Mesenteric fat pad (tissue), 1 donor: ENCODE data around the gene APOA5. TPM values are rescaled to one million over a fixed set of nuclear protein-coding genes. Genes with fewer than 3 reads are reported as not detected.
"Not testable (repeated sequence)": the region's sequence is repeated elsewhere in the genome, so short reads cannot be mapped to it uniquely, and the experiment has no call there.

Source experiments
- DNase-seq: peaks from one replicate; pipeline ENCODE4 v3.0.0-alpha.2; 2020; ENCODE audit warnings: low spot score
- total RNA-seq: library from RNA; stranded (reverse); fragmentation: NEBNext Ultra II Directional; extraction: Animal tissue kit (Norgen Biotek cat#: 25700); gene quantifications from one replicate; pipeline ENCODE4 v1.2.1, GENCODE V29; 2021
- donor health status: DM: yes; HTN: yes; CAD: no.

Gene APOA5
- total RNA-seq, 1 donor from 2014 or later, result not detected

DNA sequence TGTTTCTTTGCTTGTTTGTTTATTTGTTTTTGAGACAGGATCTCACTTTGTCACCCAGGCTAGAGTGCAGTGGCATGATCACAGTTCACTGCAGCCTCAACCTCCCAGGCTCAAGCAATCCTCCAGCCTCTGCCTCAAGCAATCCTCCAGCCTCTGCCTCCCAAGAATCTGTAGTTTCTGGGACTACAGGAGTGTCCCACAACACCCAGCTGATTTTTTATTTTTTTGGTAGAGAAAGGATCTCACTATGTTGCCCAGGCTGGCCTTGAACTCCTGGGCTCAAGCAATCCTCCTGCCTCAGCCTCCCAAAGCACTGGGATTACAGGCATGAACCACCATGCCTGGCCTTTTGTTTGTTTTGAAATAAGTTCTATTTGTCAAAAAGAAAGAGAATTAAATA lies 10.0 kb upstream of the APOA5 start:
- not testable (repeated sequence) for DNase-seq

DNA sequence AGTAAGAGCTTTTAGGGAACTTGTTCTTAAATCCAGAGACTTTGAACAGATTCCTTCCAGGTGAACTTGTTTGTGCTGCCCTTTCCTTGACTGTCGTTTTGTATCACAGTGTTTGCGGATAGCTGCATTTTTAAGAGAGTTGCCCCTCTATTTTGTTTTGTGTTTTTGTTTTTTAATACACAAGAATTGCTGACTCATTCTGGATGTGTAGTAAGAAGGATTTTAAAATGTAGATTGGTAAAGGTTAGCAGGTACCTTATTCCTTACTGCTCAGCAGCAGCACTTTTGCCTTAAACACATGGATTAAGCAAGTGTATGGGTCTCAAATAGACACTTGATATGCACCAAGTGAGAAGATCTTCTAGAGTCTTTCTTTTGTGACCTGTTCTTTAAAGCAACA lies 8.9 kb upstream of the APOA5 start:
- DNase-seq, result no peak

DNA sequence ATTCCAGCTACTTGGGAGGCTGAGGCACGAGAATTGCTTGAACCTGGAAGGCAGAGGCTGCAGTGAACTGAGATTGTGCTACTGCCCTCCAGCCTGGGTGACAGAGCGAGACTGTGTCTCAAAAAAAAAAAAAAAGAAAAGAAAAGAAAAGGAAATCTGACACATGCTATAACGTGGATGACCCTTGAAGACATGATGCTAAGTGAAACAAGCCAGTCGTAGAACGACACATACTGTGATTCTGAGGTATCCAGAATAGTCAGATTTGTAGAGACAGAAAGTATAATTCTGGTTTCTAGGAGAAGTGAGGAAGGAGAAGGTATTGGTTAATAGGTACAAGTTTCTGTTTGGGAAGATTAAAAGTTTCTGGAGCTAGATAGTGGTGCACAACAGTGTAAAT lies 6.7 kb upstream of the APOA5 start:
- no peak for DNase-seq

DNA sequence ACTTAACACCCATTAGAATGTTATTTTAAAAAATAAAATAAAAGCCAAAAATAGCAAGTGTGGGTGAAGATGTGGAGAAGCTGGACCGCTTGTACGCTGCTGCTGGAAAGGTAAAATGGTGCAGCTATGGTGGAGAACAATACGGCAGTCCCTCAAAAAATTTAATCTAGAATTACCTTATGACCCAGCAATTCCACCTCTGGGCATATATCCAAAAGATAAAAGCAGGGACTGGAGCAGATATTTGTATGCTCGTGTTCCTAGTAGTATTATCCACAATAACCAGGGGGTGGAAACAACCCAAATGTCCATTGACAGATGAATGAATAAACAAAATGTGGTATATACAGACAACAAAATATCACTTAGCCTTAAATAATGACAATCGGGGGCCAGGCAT lies 6.1 kb upstream of the APOA5 start:
- DNase-seq, result no peak

- no peak for DNase-seq
Observed at GRCh38 chr11:116796548-116796947, 4.9 kb upstream of the APOA5 start.

GRCh38 chr11:116794851-116795250 lies 3.2 kb upstream of the APOA5 start:
- DNase-seq, result peak; percentile 14

DNA sequence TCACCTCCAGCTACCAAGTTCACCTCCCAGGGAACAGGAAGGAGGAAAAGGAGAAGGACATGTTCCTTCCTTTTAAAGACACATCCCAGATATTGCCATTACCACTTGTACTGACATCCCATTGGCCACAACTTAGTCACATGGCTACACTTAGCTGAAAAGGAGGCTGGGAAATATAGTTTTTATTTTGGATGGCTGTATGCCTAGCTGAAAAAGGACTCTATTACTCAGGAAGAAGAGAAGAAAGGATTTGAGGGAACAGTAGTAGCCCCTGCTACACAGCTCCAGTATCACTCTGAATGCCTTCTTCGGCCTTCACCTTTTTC lies 2.1 kb upstream of the APOA5 start:
- DNase-seq, result no peak

- DNase-seq, result peak; percentile 24
Observed at GRCh38 chr11:116792869-116793771, 1.4 kb upstream of the APOA5 start.

- DNase-seq, result peak; percentile 55
Observed at GRCh38 chr11:116792144-116792868, 627 bp upstream of the APOA5 start.

- DNase-seq, result no peak
Observed at GRCh38 chr11:116791002-116791812, 472 bp downstream of the APOA5 start.

DNA sequence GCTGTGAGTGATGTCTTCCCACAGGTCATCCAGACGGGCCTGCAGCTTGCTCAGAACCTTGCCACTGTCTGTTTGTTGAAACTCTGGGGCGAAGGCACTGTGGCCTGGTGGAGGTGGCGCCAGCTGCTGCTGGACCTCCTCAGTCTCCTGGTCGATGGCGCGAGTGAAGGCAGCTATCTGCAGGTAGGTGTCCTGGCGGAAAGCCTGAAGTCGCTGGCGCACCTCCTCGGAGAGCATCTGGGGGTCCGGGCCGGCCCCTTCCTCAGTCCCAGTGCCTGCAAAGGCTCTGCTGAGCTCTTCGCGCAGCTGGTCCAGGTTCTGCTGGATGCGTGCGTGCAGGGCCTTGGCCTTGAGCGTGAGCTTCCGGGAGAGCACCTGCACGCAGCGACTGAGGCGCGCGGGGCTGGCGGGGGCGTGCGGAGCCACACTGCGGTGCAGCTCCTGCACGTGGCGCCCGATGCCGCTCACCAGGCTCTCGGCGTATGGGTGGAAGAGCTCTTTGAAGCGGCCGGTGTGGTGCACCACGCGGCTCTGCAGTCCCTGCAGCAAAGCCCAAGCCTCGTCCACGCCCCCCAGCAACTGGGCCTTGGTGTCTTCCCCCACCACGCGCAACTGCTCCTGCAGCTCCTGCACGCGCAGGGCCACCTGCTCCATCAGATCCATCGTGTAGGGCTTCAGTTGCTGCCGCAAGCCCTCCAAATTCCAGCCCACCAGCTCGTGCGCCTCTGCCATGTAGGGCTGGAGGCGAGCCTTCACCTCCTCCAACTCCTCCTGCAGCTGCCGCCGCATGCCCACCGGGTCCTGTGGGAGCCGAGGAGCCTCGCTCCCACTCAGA lies 1.3 kb downstream of the APOA5 start:
- DNase-seq, result no peak

DNA sequence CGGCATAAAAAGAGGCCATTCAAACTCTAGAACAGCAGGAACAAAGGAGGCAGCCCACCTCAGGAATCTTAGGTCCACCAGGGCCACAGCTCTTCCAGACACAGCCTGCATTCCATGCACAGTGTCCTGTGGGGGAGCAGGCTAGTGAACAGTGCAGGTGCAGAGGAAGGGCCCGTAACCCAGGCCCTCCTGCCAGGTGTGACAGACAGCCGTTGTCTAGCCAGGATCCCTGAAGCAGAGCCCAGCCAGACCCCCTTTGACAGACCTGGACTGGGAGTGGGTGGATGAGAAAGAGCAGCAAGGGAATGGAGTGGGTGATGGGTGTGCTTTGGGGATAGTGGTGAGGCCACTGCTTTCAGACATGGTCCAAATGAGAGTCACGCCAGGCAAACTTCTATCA lies 2.7 kb downstream of the APOA5 start:
- no peak for DNase-seq

- no peak for DNase-seq
Observed at GRCh38 chr11:116788534-116788933, 3.1 kb downstream of the APOA5 start.

DNA sequence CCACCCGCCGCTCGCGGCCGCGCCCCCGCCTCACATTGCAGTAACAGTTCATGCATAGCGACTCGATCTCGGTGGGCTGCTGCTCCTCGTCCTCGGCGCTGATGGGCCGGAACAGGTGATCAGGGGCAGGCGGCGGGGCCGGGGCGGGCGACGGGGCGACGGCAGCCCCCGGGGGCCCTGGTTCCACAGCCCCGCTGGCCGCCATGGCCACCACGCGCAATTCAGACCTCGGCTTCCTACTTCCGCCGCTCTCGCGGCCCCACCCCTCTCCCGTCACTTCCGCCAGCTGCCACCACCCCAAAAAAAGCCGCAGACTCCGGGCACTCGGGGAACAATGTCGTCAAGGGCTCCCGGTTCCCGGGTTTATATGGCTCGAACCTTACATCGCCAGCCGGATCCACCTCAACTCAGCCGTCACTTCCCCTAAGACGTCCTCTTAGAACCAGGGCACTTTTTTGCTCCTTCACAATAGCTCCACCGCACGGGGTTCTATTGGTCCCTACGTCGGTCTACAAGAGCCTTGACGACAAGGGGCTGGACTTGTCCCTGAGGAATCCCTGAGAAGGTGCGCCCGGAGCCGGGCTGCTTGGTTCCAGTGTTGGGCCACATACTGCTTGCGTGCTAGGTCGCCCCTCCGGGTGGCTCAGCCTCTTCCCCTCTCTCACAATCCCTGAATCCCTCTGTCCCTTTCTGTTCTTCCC lies 3.7 kb downstream of the APOA5 start, which contains the start of gene ZPR1:
TSS of gene ZPR1 (minus strand) at position 238 of the 701 bp plus-strand sequence. CDS start at position 205, 33 bp downstream.
- DNase-seq, result peak; percentile 95

- DNase-seq, result no peak
Observed at GRCh38 chr11:116787436-116787785, 4.3 kb downstream of the APOA5 start.

DNA sequence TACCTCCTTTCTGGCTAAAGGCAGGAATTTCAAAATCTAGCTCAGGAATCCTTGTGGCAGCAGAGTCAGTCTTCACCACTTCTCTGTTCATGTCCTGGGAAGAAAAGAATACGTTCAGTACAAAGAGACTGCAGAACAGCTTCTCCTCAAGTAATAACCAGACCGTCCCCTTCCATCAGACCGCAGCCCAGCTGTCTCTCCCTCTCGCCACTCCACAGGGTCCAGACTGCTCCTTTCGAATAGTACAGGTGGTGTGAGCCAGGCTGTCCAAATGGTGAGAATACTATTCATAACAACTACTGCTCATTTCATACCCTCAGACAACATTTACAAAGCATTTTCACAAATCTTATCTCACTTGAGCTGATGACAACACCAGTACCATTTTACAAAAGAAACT lies 4.7 kb downstream of the APOA5 start:
- DNase-seq, result no peak

- DNase-seq, result no peak
Observed at GRCh38 chr11:116786326-116786725, 5.4 kb downstream of the APOA5 start.

DNA sequence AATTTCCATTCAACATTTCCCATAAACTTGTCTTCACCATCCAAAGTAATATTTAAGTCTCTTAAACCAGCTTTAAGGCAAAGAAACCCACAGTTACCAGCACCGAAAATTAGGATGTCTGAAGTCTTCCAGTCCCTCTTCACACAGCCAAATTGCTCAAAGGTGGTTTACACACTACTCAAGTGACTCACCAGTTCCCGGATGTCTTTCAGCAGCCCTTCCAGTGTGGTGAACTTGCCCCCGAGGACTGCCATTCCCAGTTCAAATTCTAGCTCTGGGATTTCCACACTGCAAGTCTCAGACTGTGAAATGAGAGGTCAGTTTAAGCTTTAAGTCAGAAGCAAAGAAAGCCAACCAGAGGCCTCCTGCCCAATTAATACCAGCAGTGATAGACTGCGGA lies 9.0 kb downstream of the APOA5 start:
- DNase-seq, result no peak

- no peak for DNase-seq
Observed at GRCh38 chr11:116778556-116778955, 13.1 kb downstream of the APOA5 start.

DNA sequence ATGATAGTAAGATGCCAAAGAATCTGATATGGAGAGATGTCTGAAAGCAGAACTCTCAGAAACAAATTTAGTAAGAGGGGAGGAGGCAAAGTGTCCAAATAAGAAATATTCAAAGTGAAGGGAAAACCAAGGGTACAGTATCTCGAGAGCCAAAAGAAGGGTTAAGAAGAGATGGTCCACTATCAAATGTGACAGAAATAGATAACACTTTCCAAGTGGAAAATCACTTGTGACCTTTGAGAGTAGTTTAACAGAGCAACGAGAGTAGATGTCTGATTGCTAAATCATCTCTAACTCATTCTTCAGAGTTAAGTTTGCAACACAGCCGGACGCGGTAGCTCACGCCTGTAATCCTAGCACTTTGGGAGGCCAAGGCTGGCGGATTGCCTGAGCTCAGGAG lies 14.6 kb downstream of the APOA5 start:
- DNase-seq, result no peak
